Glutamatergic neuron (in vitro differentiated cells): ENCODE data around the gene FBXW12. TPM values are rescaled to one million over a fixed set of nuclear protein-coding genes. Genes with fewer than 3 reads are reported as not detected.

Experiments used
- DNase-seq: peaks from one replicate; pipeline ENCODE4 v3.0.0; 2022
- H3K27ac Mint-ChIP-seq: one replicate; pipeline ENCODE4 v1.8.0; 2020; ENCODE audit warnings: mild to moderate bottlenecking, mixed read lengths, inconsistent platforms; ENCODE audit not compliant: unreplicated experiment
- H3K27me3 Mint-ChIP-seq: one replicate; pipeline ENCODE4 v1.8.0; 2020; ENCODE audit warnings: mild to moderate bottlenecking, moderate library complexity, mixed read lengths, inconsistent platforms; ENCODE audit not compliant: unreplicated experiment
- H3K36me3 Mint-ChIP-seq: one replicate; pipeline ENCODE4 v1.8.0; 2020; ENCODE audit warnings: mild to moderate bottlenecking, mixed read lengths, inconsistent platforms; ENCODE audit not compliant: unreplicated experiment
- H3K4me1 Mint-ChIP-seq: one replicate; pipeline ENCODE4 v1.8.0; 2020; ENCODE audit warnings: mild to moderate bottlenecking, low read depth, mixed read lengths, inconsistent platforms; ENCODE audit not compliant: unreplicated experiment
- H3K4me3 Mint-ChIP-seq: one replicate; pipeline ENCODE4 v1.8.0; 2020; ENCODE audit warnings: mild to moderate bottlenecking, mixed read lengths, inconsistent platforms; ENCODE audit not compliant: unreplicated experiment
- H3K9me3 Mint-ChIP-seq: one replicate; pipeline ENCODE4 v1.8.0; 2020; ENCODE audit warnings: mild to moderate bottlenecking, moderate library complexity, mixed read lengths, inconsistent platforms; ENCODE audit not compliant: unreplicated experiment
- total RNA-seq: library from RNA; stranded (reverse); fragmentation: NEBNext Ultra II Directional; extraction: Animal tissue kit (Norgen Biotek cat#: 25700); gene quantifications from one replicate; pipeline ENCODE4 v1.2.1, GENCODE V29; 2021; ENCODE audit not compliant: unreplicated experiment
- TF ChIP-seq, protein P1 (sequence below): fragments of 200-600 bp; sonication (generic); IDR thresholded peaks from one replicate; pipeline ENCODE4 v1.5.0; 2021; ENCODE audit not compliant: partially characterized antibody, unreplicated experiment

Gene FBXW12
- total RNA-seq, 1 donor from 2014 or later: 0.66 TPM

DNA sequence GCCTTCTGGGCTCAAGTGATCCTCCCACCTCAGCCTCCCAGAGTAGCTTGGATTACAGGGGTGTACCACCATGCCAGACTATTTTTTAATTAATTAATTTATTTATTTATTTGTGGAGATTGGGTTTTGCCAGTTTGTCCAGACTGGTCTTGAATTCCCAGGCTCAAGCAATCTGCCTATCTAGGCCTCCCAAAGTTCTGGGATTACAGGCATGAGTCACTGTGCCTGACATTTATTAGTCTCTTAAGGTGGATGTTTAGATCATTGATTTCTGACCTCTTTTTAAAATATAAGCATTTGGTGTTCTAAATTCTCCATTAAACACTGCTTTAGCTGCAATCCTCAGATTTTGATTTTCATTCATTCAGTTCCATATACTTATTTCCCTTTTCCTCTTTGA lies 15.6 kb downstream of the FBXW12 start:
- no peaks in the 10 kb centered on the region for H3K4me1 Mint-ChIP-seq
- no peak for DNase-seq
- no peak overlapping the region for H3K4me3 Mint-ChIP-seq
- no peak overlapping the region for H3K27ac Mint-ChIP-seq
- H3K9me3 Mint-ChIP-seq: no peaks in the 10 kb centered on the region
- no peaks in the 10 kb centered on the region for H3K36me3 Mint-ChIP-seq
- peaks cover 2% of the 10 kb centered on the region for H3K27me3 Mint-ChIP-seq
- TF ChIP-seq, protein P1, sequence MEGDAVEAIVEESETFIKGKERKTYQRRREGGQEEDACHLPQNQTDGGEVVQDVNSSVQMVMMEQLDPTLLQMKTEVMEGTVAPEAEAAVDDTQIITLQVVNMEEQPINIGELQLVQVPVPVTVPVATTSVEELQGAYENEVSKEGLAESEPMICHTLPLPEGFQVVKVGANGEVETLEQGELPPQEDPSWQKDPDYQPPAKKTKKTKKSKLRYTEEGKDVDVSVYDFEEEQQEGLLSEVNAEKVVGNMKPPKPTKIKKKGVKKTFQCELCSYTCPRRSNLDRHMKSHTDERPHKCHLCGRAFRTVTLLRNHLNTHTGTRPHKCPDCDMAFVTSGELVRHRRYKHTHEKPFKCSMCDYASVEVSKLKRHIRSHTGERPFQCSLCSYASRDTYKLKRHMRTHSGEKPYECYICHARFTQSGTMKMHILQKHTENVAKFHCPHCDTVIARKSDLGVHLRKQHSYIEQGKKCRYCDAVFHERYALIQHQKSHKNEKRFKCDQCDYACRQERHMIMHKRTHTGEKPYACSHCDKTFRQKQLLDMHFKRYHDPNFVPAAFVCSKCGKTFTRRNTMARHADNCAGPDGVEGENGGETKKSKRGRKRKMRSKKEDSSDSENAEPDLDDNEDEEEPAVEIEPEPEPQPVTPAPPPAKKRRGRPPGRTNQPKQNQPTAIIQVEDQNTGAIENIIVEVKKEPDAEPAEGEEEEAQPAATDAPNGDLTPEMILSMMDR: no peak

DNA sequence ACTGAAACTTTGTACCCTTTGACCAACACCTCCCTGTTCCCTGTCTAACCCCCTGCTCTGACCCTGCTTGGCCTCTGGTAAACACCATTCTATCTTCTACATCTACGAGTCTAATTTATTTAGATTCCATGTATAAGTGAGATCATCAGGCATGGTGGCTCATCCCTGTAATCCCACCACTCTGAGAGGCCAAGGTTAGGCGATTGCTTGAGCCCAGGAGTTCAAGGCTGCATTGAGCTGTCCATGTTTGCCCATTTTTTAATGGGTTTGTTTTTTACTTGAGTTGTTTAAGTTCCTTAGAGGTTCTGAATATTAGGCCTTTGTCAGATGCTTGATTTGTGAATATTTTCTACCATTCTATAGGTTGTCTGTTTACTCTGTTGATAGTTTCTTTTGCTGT lies 16.9 kb downstream of the FBXW12 start:
- H3K9me3 Mint-ChIP-seq: no peaks in the 10 kb centered on the region
- no peaks in the 10 kb centered on the region for H3K36me3 Mint-ChIP-seq
- no peak for DNase-seq
- H3K27me3 Mint-ChIP-seq: peaks cover 5% of the 10 kb centered on the region
- H3K27ac Mint-ChIP-seq: no peak overlapping the region
- TF ChIP-seq, protein P1: no peak
- no peaks in the 10 kb centered on the region for H3K4me1 Mint-ChIP-seq
- H3K4me3 Mint-ChIP-seq: no peak overlapping the region

DNA sequence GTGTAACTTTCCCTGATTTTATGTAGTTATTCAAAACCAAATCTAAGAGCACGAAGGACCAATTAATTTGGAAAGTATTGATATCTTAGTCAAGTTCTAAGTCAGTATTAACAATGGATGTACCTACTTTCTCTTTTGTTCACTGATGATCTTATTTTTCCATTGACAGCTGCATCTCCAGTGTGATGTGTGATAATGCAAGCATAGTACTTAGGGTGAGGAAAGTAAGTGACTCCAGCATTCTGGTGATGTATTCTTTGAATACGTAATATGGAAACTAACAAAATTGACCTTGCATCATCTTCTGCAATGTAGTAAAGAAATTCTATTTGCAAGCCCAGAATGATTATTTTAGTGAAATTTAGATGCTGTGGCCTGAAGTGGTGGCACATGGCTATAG lies 22.4 kb downstream of the FBXW12 start:
- Mint-ChIP-seq H3K9me3 (peaks cover 3% of the 10 kb centered on the region), H3K27me3 (peaks cover 7% of the 10 kb centered on the region), H3K36me3 (no peaks in the 10 kb centered on the region), H3K4me1 (peaks cover under 1% of the 10 kb centered on the region), H3K27ac (no peak overlapping the region), H3K4me3 (no peak overlapping the region)
- TF ChIP-seq, protein P1: no peak
- no peak for DNase-seq

DNA sequence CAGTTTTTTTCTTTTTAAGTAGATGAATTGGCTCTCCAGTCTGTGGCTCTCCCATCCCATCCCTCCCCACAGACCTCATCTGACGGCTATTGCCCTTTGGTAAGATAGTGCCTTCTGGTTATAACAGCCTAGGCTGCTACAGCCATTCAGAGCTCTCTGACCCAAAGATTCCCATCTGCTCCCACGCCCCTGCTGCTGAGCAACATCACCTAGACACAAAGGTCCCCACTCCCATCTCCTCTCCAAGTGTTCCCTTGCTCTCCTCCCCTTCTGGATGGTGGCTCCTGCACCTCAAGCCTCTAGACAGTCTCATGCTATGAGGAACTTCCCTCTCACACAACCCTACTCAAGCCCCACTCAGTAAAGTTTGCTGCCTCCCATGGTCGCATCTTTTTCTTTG lies 23.7 kb downstream of the FBXW12 start:
- TF ChIP-seq, protein P1: no peak
- Mint-ChIP-seq H3K27me3 (peaks cover 9% of the 10 kb centered on the region), H3K36me3 (no peaks in the 10 kb centered on the region), H3K9me3 (peaks cover 5% of the 10 kb centered on the region), H3K27ac (no peak overlapping the region), H3K4me3 (no peak overlapping the region), H3K4me1 (peaks cover 3% of the 10 kb centered on the region)
- no peak for DNase-seq

DNA sequence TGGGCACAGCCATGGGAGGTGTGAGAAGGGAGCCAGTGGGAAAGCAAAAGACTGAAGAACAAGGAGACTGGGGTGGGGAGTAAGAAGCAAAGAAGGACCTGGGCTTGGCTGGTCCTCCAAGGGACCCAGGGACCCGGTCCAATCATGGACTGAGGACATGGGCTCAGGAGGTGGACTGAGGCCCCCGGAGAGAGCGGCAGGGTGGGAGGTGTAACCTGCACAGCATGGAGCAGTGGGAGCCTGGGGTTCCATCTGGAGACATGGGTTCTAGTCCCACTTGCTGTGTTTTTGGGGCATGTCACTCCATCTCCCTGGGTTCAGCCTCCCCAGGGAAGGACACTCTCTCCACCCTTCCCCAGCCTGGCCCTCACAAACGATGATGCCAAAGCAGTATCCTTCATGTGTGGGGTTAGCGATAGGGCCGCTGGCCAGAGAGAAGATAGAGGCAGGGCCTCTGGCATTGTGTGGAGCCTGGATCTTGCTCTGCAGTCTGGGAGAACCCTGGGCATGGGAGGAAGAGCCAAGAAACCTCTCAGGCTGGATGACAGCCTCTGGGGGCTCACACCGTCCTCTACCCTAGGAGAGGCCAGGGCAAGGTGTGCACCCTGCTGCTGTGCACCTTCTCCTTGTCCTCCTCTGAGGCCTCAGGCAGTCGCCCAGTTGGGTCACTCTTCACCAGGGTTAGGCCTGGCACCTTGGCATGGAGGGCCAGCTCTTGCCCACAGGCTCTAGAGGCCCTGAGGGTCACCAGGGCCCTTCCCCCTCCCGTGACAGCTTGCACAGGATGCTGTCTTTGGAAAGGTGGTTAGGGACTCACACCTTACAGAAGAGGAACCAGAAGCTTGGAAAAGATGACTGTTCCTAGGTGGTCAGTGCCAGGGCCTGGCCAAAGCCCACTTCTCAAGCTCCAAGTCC lies 26.0 kb downstream of the FBXW12 start:
- TF ChIP-seq, protein P1: no peak
- Mint-ChIP-seq H3K4me1 (peaks cover 3% of the 10 kb centered on the region), H3K4me3 (no peak overlapping the region), H3K27me3 (peaks cover 6% of the 10 kb centered on the region), H3K36me3 (no peaks in the 10 kb centered on the region), H3K9me3 (peaks cover 6% of the 10 kb centered on the region), H3K27ac (no peak overlapping the region)
- no peak for DNase-seq
